ENCODE measurements around the gene PPIF. TPM values are rescaled to one million over a fixed set of nuclear protein-coding genes. Genes with fewer than 3 reads are reported as not detected.

The PPIF gene
- total RNA-seq, 1 experiment from 2014 or later: 80.9 TPM

DNA sequence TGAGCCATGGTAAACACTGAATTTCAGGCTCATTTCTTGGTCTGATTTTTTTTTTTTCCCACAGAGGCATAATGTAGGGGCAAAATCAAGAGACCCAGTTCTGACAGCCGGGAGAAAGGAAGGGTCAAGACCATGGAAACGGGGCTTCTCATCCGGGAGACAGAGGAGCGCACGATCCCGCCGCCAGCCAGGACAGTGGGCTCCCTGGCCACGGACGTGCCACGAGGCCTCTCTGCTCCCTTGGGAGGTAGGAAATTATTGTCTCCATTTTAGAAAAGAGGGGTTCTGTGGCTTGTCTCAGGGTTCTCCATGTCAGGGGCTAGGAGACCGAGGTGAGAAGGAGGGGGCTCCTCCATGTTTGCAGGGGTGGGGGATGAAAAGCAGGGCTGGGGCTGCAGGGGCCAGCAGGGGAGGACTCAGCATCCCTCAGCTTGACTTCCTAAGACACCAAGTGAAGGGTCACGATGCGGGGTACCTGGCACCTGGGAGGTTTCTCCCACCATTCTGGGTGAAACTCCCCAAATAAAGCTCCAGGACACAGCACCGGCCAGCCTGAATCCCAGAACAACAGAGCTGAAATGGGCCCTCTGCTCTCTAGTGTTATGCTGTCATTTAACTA is 37.6 kb downstream of the PPIF start (continued):
- no peak for TF ChIP-seq TCF7 (CRISPR knock-in tag; IDR thresholded peaks at IDR 0.05; ENCODE audit: low read depth)
- TF ChIP-seq MAX (CRISPR knock-in tag; IDR thresholded peaks at IDR 0.05): no peak
- TF ChIP-seq ESRRA (CRISPR knock-in tag; IDR thresholded peaks at IDR 0.05; ENCODE audit: borderline replicate concordance): no peak
- TF ChIP-seq ELF4 (CRISPR knock-in tag; IDR thresholded peaks at IDR 0.05; ENCODE audit: low read depth): no peak

DNA sequence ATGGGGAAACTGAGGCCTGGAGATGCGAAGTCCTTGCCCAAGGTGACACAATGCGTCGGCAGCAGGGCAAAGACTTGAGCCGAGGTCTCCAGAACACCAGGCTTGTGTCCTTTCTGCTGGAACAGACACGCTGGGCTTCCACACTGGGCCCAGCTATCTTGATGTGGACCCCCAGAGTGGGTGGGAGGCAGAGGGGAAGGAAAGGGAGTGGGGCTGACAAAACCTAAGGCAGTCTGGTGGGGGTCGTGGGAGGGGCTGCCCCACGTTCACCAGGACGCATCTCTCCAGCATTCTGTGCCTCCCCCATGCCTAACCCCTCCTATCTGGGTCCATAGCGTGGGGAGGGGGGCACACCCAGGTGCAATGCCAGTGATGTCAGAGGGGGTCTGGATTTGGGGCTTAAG is 38.1 kb downstream of the PPIF start:
- ATAC-seq (no peak), DNase-seq (ENCODE audit: low spot score) (peak; percentile 6)
- POLR2A ChIA-PET: no interaction called here
- H3K9me3 Mint-ChIP-seq: no peaks in the 10 kb centered on the region
- CTCF ChIA-PET: no interaction called here
- TF ChIP-seq, protein P1, sequence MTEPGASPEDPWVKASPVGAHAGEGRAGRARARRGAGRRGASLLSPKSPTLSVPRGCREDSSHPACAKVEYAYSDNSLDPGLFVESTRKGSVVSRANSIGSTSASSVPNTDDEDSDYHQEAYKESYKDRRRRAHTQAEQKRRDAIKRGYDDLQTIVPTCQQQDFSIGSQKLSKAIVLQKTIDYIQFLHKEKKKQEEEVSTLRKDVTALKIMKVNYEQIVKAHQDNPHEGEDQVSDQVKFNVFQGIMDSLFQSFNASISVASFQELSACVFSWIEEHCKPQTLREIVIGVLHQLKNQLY (CRISPR knock-in tag; IDR thresholded peaks at IDR 0.05): no peak
- no peak for TF ChIP-seq ETV6 (CRISPR knock-in tag; IDR thresholded peaks at IDR 0.05)
- TF ChIP-seq, protein P2, sequence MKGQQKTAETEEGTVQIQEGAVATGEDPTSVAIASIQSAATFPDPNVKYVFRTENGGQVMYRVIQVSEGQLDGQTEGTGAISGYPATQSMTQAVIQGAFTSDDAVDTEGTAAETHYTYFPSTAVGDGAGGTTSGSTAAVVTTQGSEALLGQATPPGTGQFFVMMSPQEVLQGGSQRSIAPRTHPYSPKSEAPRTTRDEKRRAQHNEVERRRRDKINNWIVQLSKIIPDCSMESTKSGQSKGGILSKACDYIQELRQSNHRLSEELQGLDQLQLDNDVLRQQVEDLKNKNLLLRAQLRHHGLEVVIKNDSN (CRISPR knock-in tag; IDR thresholded peaks at IDR 0.05): no peak
- TF ChIP-seq ELF4 (CRISPR knock-in tag; IDR thresholded peaks at IDR 0.05; ENCODE audit: low read depth): no peak
- no peak for TF ChIP-seq CREM (CRISPR knock-in tag; IDR thresholded peaks at IDR 0.05)
- no peak overlapping the region for H3K27ac Mint-ChIP-seq
- H3K36me3 Mint-ChIP-seq: no peaks in the 10 kb centered on the region
- H3K27me3 Mint-ChIP-seq (ENCODE audit: low read depth): no peaks in the 10 kb centered on the region
- no peak overlapping the region for H3K4me3 Mint-ChIP-seq
- H3K4me1 Mint-ChIP-seq: 0 out of 2 replicates have a peak, but pooled peaks cover 3% of the 10 kb centered on the region

DNA sequence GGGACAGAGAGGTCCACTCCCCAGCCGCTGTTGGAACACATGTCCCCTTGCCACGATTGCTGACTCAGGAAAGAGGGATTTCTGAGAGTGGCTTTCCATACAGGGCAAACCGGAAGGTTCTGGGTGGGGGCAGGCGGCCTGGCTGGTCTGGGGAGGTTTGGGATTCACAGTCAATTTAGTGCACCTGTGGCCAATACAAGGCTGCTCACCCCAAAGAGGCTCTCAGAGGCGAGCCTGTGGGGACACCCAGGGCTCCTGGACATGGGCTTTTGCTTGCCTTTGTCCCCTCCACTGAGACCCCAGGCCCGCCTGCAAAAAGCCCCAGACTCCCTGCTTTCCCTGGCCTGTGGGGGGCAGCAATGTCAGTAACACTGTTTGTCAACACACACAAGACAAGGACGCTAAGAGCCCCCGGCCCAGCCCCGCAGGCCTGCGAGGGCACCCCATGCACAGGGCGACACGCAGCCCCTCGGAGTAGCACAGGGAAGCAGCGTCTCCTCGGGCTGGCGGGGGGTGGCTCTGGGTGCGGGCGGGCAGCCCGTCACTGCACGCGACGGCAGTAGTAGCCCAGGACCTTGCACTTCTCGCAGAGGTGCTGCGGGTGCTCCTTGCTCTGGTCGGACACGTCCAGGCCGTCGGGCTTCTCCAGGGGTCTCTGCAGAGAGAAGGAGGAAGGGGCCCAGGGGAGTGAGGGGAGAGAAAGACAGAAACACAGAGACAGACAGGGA is 38.7 kb downstream of the PPIF start:
- ATAC-seq: peak; percentile 74
- CTCF ChIA-PET: no interaction called here
- Mint-ChIP-seq H3K4me1 (0 out of 2 replicates have a peak, but pooled peaks cover 3% of the 10 kb centered on the region), H3K27me3 (ENCODE audit: low read depth) (no peaks in the 10 kb centered on the region), H3K4me3 (no peak overlapping the region), H3K36me3 (no peaks in the 10 kb centered on the region), H3K9me3 (no peaks in the 10 kb centered on the region), H3K27ac (no peak overlapping the region)
- POLR2A ChIA-PET: no interaction called here
- 0 out of 2 replicates have a peak, but pooled peaks have one; percentile 10 for TF ChIP-seq CTCF (IDR thresholded peaks at IDR 0.05)
- no peak for TF ChIP-seq ZNF138 (CRISPR knock-in tag; conservative IDR thresholded peaks at IDR 0.05)
- TF ChIP-seq, protein P3, sequence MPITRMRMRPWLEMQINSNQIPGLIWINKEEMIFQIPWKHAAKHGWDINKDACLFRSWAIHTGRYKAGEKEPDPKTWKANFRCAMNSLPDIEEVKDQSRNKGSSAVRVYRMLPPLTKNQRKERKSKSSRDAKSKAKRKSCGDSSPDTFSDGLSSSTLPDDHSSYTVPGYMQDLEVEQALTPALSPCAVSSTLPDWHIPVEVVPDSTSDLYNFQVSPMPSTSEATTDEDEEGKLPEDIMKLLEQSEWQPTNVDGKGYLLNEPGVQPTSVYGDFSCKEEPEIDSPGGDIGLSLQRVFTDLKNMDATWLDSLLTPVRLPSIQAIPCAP (CRISPR knock-in tag; IDR thresholded peaks at IDR 0.05): no peak
- DNase-seq (ENCODE audit: low spot score): peak; percentile 68

- Mint-ChIP-seq H3K36me3 (no peaks in the 10 kb centered on the region), H3K27ac (no peak overlapping the region), H3K27me3 (ENCODE audit: low read depth) (no peaks in the 10 kb centered on the region; the same call in 1 of the 2 replicates), H3K9me3 (no peaks in the 10 kb centered on the region), H3K4me1 (0 out of 2 replicates have a peak, but pooled peaks cover under 1% of the 10 kb centered on the region), H3K4me3 (no peak overlapping the region)
- ATAC-seq (peak; percentile 9), DNase-seq (ENCODE audit: low spot score) (peak; percentile 11)
- ChIA-PET CTCF (interaction anchor here (0.5 to 1.4 kb wide), 3 partner anchors 12 to 144 kb away, joined by 3 to 9 read pairs (median 3); no protein-coding TSS in a partner anchor), POLR2A (no interaction called here)
- TF ChIP-seq SOX15 (CRISPR knock-in tag; IDR thresholded peaks at IDR 0.05): no peak
- no peak for TF ChIP-seq NR1H2 (CRISPR knock-in tag; IDR thresholded peaks at IDR 0.05)
- TF ChIP-seq JUN (CRISPR knock-in tag; IDR thresholded peaks at IDR 0.05): no peak
- no peak for TF ChIP-seq ZNF425 (CRISPR knock-in tag; conservative IDR thresholded peaks at IDR 0.05)
- no peak for TF ChIP-seq GTF2I (CRISPR knock-in tag; conservative IDR thresholded peaks at IDR 0.05)
- no peak for TF ChIP-seq ZNF423 (CRISPR knock-in tag; IDR thresholded peaks at IDR 0.05)
Observed at GRCh38 chr10:79386637-79387465, 39.6 kb downstream of the PPIF start.

All from WTC11 (cell line).